Ramos (cell line): Measurements from ENCODE around the gene UBE2E2.

Source experiments
- in situ Hi-C: fragments of 300-500 bp; cut with MboI; formaldehyde crosslinking; loops from one replicate; pipeline ENCODE4 v1.14.3; 2022; ENCODE audit warnings: low sequenced_read_pairs; ENCODE audit not compliant: unreplicated experiment

Gene UBE2E2

DNA sequence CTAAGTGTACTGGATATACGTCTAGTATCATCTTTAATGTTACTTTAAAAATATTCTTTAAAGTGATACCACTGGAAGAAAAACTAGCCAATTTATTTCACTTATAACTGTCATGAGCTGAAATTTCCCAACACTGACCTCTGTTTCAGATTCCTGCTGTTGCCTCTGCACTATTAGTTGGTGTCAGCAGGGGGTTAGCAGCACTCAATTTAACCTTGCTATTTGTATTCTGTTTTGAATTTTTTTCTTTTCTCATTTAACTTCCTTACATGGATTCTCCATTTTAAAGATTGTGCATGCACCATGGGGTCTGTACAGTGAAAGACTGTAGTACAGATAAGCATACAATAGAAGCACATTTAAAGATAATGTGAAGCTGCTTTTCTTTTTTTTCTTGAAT lies 169.2 kb downstream of the UBE2E2 start:
- in situ Hi-C loops, result no loop called here

DNA sequence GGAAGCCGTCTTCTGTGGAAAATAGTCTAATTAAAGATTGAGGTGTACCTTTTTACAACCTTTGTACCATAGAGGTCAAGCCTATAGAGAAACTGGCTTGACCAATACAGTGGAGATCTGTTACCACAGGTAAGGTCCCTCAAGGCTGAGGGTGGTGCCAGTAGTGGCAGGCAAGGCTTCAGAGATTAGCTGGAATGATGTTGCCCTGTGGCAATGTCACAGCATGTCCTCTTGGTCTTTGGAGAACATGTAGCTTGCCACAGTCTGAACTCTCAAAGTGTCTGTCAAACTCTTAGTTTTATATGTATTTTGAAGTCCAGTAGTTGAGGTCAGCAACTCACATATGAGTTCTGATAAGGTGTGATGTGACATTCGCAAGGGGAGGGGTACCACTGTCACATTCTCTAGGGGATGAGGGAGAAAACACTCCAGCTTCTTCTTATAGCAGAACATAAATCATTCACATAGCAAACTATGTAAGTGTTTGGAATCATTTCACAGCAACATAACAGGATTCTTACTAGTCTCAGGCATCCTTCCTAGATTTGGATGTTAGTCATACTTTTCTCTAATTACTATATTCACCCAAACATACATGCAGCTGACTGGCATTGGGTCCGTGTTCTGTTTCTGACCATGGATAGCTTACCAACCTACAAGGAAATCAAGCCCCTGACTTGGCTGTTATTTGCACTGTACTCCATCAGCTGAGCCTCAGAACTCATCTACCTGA lies 173.6 kb downstream of the UBE2E2 start:
- in situ Hi-C loops, result no loop called here

DNA sequence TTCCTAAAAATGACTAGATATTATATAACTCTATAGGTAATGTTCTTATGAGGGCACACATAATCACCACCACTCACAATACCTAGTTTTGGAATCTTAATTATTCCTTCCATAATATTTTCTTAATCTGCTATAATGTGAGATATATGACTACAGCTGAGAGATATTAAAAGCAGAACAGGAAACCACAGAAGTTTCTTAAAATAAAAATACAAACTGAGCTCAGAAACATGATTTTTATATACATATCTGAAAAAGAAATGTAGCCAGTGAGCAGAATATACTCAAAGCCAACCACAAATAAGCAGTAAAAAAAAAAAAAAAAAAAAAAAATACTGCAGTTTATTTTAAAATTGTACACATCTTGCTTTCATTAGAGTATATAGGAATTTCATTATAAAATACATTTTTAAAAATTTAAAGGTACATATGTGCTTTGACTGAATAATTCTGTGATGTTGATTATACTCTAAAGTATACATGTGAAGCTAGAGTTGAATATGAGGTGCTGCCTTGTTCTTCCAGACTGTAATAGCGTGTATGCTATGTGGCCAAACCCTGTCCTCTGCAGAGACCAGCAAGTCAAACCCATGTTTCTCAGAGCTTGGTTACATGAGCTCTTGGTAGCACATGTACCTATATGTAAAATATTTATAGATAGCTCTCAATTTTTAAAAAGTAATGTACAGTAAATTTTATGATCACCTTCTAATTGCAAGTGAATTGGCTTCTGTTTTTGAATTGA lies 175.0 kb downstream of the UBE2E2 start:
- in situ Hi-C loops, result no loop called here

DNA sequence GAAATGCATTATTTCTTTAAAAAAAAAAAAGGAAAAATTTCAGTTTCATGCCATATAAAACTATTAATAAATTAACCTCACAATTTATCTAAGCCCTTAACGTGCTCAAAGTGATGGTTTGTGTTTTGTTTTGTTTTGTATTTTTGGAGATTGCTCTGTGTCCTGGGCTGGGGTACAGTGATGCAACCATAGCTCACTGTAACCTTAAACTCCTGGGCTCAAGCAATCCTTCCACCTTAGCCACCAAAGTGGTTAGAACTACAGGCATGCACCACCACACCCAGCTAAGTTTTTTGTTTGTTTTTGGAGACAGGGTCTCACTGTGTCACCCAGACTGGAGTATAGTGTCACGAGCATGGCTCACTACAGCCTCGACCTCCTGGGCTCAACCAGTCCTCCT lies 180.7 kb downstream of the UBE2E2 start:
- in situ Hi-C loops, result loop anchor here (10.0 kb wide), 1 partner anchor 271 kb away; no protein-coding TSS in a partner anchor

DNA sequence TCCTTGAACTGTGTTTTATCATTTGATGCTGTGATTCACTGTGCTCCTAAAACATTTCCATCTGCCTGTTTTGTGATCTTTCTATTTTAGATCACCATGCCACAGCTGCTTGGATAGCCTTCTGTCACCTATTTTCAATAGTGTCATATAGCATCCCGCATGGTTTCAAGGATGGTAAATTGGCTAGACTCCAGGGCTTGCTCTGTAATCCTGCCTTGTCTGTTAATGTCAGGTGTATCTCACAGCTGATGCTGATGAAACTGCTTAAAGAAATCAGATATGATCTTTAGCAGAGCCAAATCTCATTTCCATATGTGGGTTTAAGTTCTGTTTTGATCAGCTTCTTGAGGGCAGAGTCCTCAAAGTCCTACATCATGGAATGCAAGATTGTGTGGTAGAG lies 182.2 kb downstream of the UBE2E2 start:
- in situ Hi-C loops, result loop anchor here (10.0 kb wide), 1 partner anchor 269 kb away; no protein-coding TSS in a partner anchor

DNA sequence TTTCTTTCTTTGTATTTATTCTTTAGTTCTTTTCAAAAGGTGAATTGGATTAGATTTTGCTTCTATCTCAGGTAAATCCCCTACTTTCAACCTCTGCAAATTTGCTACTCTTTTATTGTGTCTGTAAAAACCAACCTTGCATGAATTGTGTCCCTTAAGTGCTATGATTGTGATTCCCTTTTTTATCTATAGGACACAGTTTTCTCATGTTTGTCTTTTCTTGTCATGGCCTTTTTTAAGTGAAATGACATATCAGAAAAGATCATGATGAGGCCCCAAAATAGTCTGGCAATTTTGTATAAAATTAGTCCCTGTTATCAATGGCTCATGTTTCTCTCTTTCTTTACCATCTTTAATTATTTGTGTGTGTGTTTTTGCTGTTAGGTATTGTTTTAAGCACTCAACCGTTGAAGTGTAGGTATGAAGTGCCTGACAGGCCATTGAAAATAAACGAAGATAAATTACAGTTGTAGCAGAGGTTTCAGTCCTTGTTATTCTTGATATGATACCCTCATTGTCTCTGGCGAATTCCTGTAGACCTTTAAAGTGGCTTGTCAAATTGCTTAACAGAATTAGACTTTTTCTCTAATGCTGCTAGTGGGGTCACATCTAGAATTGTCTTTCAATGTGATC lies 184.3 kb downstream of the UBE2E2 start:
- in situ Hi-C loops, result loop anchor here (10.0 kb wide), 1 partner anchor 267 kb away; no protein-coding TSS in a partner anchor

DNA sequence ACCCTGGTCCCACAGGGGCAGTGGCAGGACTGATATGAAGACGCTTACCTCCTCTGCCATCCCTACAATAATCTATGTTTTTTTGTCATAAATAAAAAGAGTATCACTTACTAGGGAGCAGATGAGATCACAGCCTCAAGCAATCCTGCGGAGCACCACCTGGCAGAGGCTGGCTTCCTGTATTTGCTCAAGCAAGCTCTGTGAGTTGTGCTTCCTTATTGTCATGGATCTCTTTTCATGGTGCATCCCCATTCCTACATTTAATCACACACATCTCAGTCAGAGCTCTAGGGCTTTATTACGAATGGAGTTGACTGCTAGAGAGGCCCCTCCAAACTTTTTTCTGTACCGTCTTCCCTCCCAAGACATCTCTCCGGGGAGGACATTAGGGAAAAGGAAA lies 186.0 kb downstream of the UBE2E2 start:
- in situ Hi-C loops, result loop anchor here (10.0 kb wide), 1 partner anchor 266 kb away; no protein-coding TSS in a partner anchor

DNA sequence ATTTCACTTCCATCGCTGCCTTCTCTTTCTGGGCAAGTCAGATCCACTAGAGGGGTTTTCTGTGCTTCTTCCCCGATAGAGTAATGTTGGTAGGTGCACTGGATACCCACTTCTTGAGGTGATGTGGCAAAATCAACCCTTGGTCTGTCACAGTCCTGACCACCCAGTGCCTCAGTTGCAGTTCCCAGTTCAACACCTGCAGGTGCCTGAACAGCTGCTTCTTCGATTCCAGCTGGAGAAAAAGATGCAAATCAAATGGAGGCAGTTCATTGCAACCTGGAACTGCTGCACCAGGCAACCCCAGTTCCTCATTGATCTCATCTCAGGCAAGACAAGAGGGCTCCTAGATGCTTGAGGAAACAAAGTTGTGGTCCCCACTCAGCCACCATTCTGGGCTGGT lies 186.6 kb downstream of the UBE2E2 start:
- in situ Hi-C loops, result loop anchor here (10.0 kb wide), 1 partner anchor 265 kb away; no protein-coding TSS in a partner anchor

DNA sequence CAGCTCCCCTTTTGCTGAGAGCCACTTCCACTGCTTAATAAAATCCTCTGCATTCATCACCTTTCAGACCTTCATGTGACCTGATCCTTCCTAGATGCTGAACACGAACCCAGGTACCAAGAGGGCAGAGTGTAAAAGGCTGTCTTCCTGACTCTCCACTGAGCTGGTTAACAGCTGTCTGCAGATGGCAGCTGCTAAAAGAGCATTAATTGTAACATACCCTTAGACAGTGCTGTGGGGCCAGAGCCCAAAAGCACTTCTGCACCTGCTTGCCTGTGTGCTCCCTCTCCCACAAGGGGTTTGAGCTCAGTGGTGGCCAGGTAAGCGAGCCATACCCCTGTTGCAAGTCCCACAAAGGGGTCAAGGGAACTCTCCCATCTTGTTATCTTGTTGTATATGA lies 187.3 kb downstream of the UBE2E2 start:
- in situ Hi-C loops, result no loop called here

DNA sequence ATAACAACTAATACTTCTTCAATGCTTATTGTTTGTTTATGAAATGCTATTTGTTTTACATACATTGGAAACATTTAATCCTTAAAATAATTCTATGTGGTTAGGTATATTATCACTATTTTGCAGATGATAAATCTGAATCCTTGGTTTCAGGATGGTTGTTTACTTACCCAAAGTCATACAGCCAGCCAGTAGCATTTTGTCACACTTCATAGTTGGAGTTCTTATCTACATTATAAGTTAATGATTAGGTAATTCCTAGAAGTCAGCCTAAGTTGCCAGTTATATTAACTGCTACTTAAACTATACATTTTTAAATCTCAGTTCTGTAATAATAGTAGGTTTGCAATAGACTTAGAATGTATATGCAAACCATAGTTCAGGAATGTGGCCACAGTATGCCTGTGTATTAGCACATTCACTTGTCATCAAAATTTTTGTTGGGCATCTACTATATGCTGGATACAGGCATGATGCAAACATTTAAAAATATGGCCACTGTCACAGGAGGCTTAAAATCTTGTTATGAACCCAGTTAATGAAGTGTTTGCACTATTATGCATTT lies 187.9 kb downstream of the UBE2E2 start:
- in situ Hi-C loops, result no loop called here

DNA sequence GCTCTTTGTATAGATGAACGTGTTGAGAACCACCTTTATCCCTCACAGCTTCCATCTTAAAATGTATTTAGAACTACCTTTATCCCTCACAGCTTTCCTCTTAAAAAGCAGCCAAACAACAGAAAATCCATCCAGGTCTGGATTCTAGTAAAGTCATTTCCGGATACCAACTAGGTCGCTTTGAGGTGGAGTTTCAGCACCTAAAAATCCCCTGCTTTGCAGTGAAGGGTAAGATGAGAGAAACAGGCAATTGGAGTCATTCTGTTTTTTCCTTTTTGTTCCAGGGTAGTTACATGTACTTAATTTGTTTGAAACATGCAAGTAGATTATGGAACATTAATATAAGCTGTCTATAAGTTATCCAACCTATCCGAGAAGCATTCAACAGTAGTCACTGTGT lies 192.0 kb downstream of the UBE2E2 start:
- in situ Hi-C loops, result no loop called here

DNA sequence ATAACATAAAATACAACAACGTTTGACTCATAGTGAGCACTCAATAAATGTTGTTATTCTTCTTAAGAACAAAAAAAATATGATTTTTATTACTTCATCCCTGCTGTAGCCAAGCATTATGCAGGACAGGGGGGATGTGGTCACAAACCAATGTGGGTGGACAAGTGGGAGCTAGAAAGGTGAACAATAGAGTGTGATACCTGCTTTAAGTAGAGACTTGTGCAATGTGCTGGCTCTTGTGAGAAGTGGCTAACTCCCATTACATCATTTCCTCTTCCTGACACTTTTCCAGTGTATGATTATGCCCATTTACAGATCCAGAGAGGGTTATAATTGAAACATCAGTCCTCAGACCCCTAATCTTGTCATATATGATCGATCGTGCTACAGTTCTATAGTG lies 193.6 kb downstream of the UBE2E2 start:
- in situ Hi-C loops, result no loop called here

DNA sequence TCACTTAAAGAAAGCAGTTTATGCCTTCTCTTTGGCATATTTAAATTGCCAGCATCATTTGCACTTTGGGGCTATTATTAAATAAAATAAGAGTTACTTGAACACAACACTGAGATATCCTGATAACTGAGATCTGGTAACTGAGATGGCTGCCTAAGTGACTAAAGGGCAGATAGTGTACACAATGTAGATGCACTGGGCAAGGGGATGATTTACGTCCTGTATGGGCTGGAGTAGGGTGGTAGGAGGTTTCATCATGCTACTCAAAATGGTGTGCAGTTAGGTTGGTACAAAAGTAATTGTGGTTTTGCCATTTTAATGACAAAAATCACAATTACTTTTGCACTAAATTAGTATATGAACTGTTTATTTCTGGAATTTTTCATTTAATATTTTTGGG lies 196.1 kb downstream of the UBE2E2 start:
- in situ Hi-C loops, result no loop called here

DNA sequence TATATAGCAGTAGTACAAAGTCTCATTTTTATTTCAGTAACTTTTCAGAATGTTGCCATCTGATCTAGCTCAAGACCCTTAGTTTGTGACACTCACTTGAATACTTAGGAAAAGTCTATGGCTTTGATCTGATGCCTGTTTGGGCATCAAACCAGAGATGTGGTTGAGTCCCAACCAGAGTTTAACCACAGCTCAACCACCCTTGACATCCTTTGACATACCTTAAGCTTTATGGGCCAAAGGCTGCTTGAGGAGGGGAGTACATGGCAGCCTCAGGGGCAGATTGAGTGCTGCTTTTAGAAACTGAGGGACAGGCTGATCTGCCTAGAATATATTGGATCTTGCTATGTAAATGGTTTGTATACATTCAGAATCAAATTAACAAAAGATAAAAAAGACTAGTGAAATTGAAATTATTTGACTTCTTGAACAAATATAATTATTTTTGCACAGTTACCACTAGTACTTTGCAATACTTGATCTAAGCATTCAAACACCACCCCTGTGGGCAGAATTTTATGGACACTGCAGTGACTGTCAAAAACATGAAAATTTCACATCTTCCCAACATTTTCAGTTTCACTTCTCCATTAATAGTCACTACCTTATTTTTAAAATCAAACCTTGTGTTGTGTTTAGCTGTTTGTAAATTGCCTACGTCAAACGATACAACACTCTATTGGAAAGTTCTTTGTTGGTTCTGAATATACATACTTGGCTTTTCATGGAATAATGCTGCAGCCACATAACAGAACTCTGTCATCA lies 199.8 kb downstream of the UBE2E2 start:
- in situ Hi-C loops, result no loop called here

DNA sequence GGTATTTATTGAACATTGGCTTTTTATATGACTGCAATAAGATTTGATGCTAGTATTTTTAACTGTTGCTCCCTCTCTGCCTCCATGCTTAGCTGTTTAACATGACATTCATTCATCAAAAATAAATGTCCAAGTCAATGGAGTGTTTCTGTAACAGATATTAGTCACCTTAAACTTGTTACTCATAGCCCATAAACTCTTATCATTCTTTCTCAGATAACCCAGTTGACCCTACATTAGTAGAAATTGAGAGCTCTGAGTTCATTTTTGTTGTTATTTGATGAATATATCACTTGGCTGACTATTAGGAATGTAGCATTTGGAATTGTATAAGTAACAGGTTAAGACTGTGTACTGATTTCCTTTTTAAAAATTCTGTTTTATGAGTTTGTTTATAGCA lies 201.1 kb downstream of the UBE2E2 start:
- in situ Hi-C loops, result no loop called here

DNA sequence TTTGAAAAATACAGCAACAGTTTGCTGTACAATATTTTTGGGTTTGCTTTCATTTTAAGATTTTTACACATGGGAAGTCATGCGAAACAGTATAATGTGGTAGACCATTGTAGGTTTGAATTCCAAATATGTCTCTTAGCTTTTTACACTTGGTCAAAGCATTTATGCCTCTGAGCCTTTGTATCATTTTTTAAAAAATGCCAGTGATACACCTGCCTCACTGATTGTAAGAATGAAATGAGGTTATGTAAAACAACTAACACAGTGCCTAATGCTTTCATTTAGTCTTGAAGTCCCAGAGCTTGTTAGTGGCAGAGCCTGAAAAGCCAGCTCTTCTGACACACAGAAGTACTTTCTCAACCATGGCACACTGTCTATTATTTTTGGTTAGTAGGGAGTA lies 202.0 kb downstream of the UBE2E2 start:
- in situ Hi-C loops, result no loop called here

DNA sequence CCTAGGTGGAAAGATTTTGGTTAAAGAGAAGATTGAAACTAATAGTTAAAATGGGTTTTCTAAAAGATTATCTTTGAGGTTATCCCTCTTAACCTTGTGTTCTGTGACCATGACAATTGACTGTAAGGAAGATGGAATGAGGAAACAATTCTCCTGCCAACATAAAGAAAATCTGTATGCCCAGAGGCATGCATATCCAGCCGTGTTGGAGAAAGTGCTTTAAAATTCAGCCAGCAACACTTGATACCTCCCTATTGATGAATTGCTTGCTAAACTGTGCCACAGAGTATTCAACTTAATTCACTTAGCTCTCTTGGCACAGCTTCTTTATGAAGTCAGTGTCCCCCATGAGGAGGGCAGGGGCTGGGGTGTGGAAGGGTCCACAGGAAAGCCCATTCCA lies 203.5 kb downstream of the UBE2E2 start:
- in situ Hi-C loops, result no loop called here

DNA sequence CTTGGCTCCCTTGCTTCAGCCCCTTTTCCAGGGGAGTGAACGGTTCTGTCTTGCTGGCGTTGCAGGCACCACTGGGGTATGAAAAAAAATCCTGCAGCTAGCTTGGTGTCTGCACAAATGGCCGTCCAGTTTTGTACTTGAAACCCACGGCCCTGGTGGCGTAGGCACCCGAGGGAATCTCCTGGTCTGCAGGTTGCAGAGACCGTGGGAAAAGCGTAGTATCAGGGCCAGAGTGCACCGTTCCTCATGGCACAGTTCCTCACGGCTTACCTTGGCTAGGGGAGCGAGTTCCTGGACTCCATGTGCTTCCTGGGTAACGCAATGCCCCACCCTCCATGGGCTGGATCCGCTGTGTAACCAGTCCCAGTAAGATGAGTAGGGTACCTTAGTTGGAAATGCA lies 214.9 kb downstream of the UBE2E2 start:
- in situ Hi-C loops, result no loop called here

DNA sequence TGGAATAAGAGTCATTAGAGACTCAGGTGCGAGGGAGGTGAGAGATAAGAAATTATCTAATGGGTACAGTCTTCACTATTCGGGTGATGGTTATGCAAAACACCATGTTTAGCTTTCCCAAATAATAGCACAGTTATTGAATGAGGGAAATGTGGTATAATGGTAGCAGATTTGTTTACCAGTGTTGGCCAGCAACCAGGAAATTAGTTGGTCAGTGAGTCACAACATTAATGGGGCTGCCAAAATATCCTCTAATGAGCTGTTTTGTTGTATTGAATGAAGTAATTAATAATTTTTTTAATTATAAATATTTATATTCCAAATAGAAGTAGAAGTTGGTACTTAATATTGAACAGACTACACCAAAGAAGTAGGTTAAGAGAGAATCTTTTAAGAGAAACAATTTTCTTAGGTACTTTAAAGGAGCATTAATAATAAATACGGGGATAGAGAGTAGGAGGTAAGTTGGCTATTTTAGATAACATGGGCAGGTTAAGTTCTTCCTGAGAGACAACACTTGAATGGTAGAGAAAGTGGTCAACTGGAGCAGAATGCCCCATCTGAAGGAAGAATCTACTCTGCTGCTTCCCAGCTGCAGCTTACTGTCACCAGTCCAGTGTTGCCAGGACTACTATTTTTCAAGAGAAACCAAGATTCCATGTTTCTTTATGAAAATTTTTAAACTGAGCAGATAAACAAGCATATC lies 218.8 kb downstream of the UBE2E2 start:
- in situ Hi-C loops, result no loop called here

DNA sequence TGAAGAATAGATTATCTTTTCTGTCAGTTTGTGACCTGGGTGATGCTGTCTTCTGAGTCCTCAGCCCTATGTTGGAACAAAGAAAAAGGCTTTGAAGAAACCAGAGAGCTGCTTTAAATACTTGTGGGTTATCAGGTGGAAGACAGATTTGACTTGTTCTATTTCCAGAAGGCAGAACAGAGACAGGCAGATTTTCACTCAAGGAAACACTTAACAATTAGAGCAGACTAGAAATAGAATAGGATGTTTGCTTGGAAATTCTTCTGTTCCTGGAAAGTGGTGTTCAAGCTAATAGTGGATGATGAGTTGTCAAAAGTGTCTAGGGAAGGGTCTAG lies 219.4 kb downstream of the UBE2E2 start:
- in situ Hi-C loops, result no loop called here
